Mesendoderm (in vitro differentiated cells): ENCODE measurements around the gene ZFYVE16.
A peak's percentile ranks its signal among the peaks of the same experiment; 100 is the strongest.

ENCODE experiments used
- DNase-seq: peaks from one replicate; pipeline ENCODE4 v3.0.0; 2013
- H2AK5ac ChIP-seq: 2 replicates; pipeline ENCODE4 v1.6.1; 2013; ENCODE audit warnings: low read length, inconsistent platforms
- H2BK120ac ChIP-seq: 2 replicates; pipeline ENCODE4 v1.6.1; 2013; ENCODE audit warnings: low read depth, mild to moderate bottlenecking, low read length, moderate library complexity, mixed read lengths
- H2BK15ac ChIP-seq: replicated peaks from 2 replicates; pipeline ENCODE4 v1.6.1; 2013; ENCODE audit warnings: low read depth, mild to moderate bottlenecking, moderate library complexity
- H2BK5ac ChIP-seq: 2 replicates; pipeline ENCODE4 v1.6.1; 2013; ENCODE audit warnings: low read length, inconsistent platforms
- H3K18ac ChIP-seq: 2 replicates; pipeline ENCODE4 v1.6.1; 2013; ENCODE audit warnings: mild to moderate bottlenecking, low read length, mixed read lengths
- H3K23ac ChIP-seq: one replicate; pipeline ENCODE4 v1.6.1; 2013; ENCODE audit warnings: low read length
- H3K27ac ChIP-seq: 2 replicates; pipeline ENCODE4 v1.5.1; 2013; ENCODE audit warnings: low read depth, mild to moderate bottlenecking, inconsistent platforms, low read length, moderate library complexity
- H3K27me3 ChIP-seq: 2 replicates; pipeline ENCODE4 v1.6.1; 2013; ENCODE audit warnings: low read length, control low read depth, mild to moderate bottlenecking, inconsistent platforms; ENCODE audit not compliant: insufficient read depth, poor library complexity
- H3K36me3 ChIP-seq: 2 replicates; pipeline ENCODE4 v1.6.1; 2013; ENCODE audit warnings: low read length, inconsistent platforms; ENCODE audit not compliant: control insufficient read depth, insufficient read depth
- H3K4ac ChIP-seq: one replicate; pipeline ENCODE4 v1.6.1; 2013; ENCODE audit warnings: low read depth, mild to moderate bottlenecking, low read length, moderate library complexity
- H3K4me1 ChIP-seq: 2 replicates; pipeline ENCODE4 v1.6.1; 2013; ENCODE audit warnings: low read depth, low read length, inconsistent platforms; ENCODE audit not compliant: control insufficient read depth
- H3K4me2 ChIP-seq: 2 replicates; pipeline ENCODE4 v1.6.1; 2013; ENCODE audit warnings: low read length
- H3K4me3 ChIP-seq: 2 replicates; pipeline ENCODE4 v1.5.1; 2013; ENCODE audit warnings: mild to moderate bottlenecking, low read length
- H3K56ac ChIP-seq: one replicate; pipeline ENCODE4 v1.6.1; 2013; ENCODE audit warnings: low read length
- H3K79me1 ChIP-seq: 2 replicates; pipeline ENCODE4 v1.6.1; 2013; ENCODE audit warnings: low read length, inconsistent platforms
- H3K79me2 ChIP-seq: 2 replicates; pipeline ENCODE4 v1.6.1; 2013; ENCODE audit warnings: mild to moderate bottlenecking, low read length; ENCODE audit not compliant: control insufficient read depth, insufficient read depth
- H3K9ac ChIP-seq: 2 replicates; pipeline ENCODE4 v1.6.1; 2013; ENCODE audit warnings: low read length, inconsistent platforms
- H4K5ac ChIP-seq: one replicate; pipeline ENCODE4 v1.6.1; 2013; ENCODE audit warnings: low read length
- H4K8ac ChIP-seq: one replicate; pipeline ENCODE4 v1.6.1; 2013; ENCODE audit warnings: low read depth, mild to moderate bottlenecking, control low read depth, low read length, moderate library complexity
- WGBS: extraction: QIAGEN DNeasy Blood & Tissue Kit; methylation state at CpG from one replicate; pipeline ENCODE4 v1.1.7; 2013; ENCODE audit warnings: low lambda C conversion rate, missing lambda C conversion rate; ENCODE audit not compliant: insufficient coverage; ENCODE audit errors: extremely low coverage; 5-methylcytosine and 5-hydroxymethylcytosine counted together

ZFYVE16 gene

DNA sequence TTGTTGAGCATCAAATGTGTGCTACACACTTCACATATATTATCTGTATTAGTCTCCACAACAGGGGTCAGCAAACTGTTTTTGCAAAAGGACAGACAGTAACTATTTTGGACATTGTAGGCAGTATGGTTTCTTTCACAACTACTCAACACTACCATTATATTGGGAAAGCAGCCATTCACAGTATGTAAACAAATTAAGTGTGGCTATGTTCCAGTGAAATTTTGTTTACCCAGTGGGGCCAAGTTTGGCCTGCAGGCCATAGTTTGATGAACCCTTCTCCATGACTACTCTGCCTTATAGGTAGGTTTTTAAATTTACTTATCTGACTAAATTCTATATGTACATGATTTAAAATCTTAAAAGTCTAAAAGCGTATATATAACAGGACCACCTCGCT, 67.1 kb downstream of the ZFYVE16 start:
- H3K79me2 ChIP-seq = no peaks in the 10 kb centered on the region
- no peak overlapping the region for H3K56ac ChIP-seq
- WGBS = no CpG with 5 or more reads among the region's 2 CpGs
- no peaks in the 10 kb centered on the region for H3K79me1 ChIP-seq
- no peak overlapping the region for H2BK5ac ChIP-seq
- no peak overlapping the region for H3K9ac ChIP-seq
- H2BK15ac ChIP-seq = no peak overlapping the region
- H3K4me3 ChIP-seq = no peak overlapping the region
- no peak overlapping the region for H4K8ac ChIP-seq
- H3K27ac ChIP-seq = no peak overlapping the region
- no peak for DNase-seq
- no peaks in the 10 kb centered on the region for H3K36me3 ChIP-seq
- H3K4me2 ChIP-seq = no peak overlapping the region
- no peak overlapping the region for H3K23ac ChIP-seq
- no peaks in the 10 kb centered on the region for H3K27me3 ChIP-seq
- no peak overlapping the region for H3K4ac ChIP-seq
- H2BK120ac ChIP-seq = no peak overlapping the region
- no peak overlapping the region for H4K5ac ChIP-seq
- no peak overlapping the region for H3K18ac ChIP-seq
- no peak overlapping the region for H2AK5ac ChIP-seq
- H3K4me1 ChIP-seq = no peaks in the 10 kb centered on the region

DNA sequence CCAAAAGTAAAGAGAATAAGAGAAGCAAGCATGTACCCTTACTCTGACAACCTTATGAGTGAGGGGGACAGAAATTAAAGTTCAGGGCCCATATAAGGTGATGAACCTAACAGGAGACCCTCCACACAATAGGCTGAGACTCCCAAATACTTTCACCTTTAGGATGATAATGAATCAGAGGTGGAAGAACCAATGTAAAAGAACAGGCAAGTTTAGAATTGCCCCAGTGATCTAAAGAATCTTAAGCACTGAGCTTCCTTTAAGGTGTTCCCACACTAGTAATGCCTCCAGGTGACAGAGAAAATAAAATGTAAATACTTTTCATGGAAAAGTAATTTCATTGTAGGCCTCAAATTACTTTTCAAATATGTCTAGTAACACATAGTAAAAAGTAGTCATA, 71.8 kb downstream of the ZFYVE16 start:
- Histone ChIP-seq H4K5ac (no peak overlapping the region), H3K56ac (no peak overlapping the region), H2BK15ac (no peak overlapping the region), H4K8ac (no peak overlapping the region), H3K4ac (no peak overlapping the region), H3K27ac (no peak overlapping the region), H3K4me2 (no peak overlapping the region), H3K4me3 (no peak overlapping the region), H2BK5ac (no peak overlapping the region), H3K79me1 (no peaks in the 10 kb centered on the region), H3K9ac (no peak overlapping the region), H3K27me3 (no peaks in the 10 kb centered on the region), H3K79me2 (no peaks in the 10 kb centered on the region), H3K18ac (no peak overlapping the region), H3K36me3 (no peaks in the 10 kb centered on the region), H2BK120ac (no peak overlapping the region), H3K4me1 (no peaks in the 10 kb centered on the region), H2AK5ac (no peak overlapping the region), H3K23ac (no peak overlapping the region)
- DNase-seq = no peak

DNA sequence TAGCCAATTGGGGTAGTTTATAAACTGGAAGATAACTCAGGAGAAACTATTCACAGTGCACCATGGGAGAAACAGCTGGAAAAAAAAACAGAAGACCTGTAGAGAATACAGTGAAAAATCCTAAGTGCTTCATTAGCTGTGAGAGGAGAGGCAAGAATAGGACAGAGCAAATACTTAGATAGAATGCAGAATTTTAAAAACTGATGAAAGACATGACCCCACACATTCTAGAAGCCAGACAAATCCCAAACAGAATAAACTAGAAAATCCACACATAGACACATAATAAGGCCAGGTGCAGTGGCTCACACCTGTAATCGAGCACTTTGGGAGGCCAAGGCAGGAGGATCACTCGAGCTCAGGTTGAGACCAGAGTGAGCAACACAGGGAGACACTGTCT, 72.5 kb downstream of the ZFYVE16 start:
- Histone ChIP-seq H3K4me3 (no peak overlapping the region), H2BK15ac (no peak overlapping the region), H3K79me1 (no peaks in the 10 kb centered on the region), H2BK5ac (no peak overlapping the region), H4K5ac (no peak overlapping the region), H3K56ac (no peak overlapping the region), H3K79me2 (no peaks in the 10 kb centered on the region), H2AK5ac (no peak overlapping the region), H4K8ac (no peak overlapping the region), H2BK120ac (no peak overlapping the region), H3K23ac (no peak overlapping the region), H3K4ac (no peak overlapping the region), H3K36me3 (no peaks in the 10 kb centered on the region), H3K4me1 (no peaks in the 10 kb centered on the region), H3K9ac (no peak overlapping the region), H3K18ac (no peak overlapping the region), H3K27me3 (no peaks in the 10 kb centered on the region), H3K27ac (no peak overlapping the region), H3K4me2 (no peak overlapping the region)
- no peak for DNase-seq
- no CpG with 5 or more reads among the region's 2 CpGs for WGBS

DNA sequence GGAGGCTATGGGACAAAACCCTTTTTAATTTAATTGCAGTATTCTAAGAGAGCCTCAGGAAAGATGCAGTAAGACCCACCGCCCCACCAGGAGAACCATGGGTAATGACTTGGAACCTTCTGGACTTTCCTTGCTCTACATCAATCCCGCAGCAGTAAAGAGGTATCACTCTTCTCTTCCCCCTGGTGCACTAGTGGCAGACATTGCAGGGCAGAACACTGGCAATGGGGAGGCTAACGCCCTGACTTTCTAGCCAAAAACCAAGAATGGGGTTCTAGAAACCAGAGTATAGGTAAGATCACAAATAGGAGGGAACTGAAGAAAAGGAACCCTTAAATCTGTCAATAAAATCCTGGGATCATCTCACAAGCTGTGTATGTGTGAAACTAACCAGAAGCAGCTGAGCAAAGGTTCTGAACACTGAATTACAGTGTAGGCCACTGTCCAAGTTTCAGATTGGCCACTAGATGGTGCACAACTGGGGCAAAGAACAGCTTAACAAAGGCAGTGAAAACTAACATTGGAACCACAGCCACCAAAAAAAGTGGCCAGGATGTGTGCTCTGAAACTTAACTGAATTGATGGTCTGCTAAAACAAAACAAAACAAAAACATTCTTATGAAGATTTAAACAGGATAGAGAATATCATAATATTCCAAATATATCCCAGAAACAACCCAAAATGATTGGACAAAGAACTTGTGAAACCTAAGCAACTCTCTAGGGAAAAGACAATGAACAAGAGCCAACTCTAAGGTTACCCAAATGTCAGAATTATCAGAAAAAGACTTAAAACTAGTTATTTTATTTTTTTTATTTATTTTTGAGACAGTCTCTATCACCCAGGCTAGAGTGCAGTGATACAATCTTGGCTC, 73.4 kb downstream of the ZFYVE16 start:
- Histone ChIP-seq H3K27ac (no peak overlapping the region), H4K8ac (no peak overlapping the region), H2BK5ac (no peak overlapping the region), H3K27me3 (no peaks in the 10 kb centered on the region), H3K79me2 (no peaks in the 10 kb centered on the region), H3K79me1 (no peaks in the 10 kb centered on the region), H3K23ac (no peak overlapping the region), H3K4me3 (no peak overlapping the region), H2BK120ac (no peak overlapping the region), H3K4ac (no peak overlapping the region), H2AK5ac (no peak overlapping the region), H3K36me3 (no peaks in the 10 kb centered on the region), H3K18ac (no peak overlapping the region), H3K4me2 (no peak overlapping the region), H3K9ac (no peak overlapping the region), H3K4me1 (no peaks in the 10 kb centered on the region), H3K56ac (no peak overlapping the region), H2BK15ac (no peak overlapping the region), H4K5ac (peak overlapping the region; percentile 64)
- DNase-seq = peak; percentile 72
- no CpG with 5 or more reads among the region's 3 CpGs for WGBS

DNA sequence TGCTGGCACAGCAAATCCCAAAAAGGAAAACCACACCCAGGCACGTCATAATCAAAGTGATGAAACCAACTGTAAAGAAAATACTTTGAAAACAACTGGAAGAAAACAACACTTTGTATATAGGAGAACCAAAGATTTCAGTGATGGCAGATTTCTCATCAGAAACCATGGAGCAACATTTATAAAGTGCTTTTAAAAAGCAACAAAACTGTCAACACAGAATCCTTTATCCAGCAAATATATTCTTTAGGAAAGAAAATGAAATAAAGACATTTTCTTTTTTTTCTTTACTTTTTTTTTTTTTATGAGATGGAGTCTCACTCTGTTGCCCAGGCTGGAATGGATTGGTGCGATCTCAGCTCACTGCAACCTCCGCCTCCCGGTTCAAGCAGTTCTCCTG, 74.7 kb downstream of the ZFYVE16 start:
- H3K4me3 ChIP-seq = no peak overlapping the region
- no CpG with 5 or more reads among the region's 4 CpGs for WGBS
- no peak overlapping the region for H3K4ac ChIP-seq
- H3K56ac ChIP-seq = no peak overlapping the region
- no peaks in the 10 kb centered on the region for H3K4me1 ChIP-seq
- no peak overlapping the region for H2BK15ac ChIP-seq
- H4K5ac ChIP-seq = no peak overlapping the region
- no peaks in the 10 kb centered on the region for H3K79me1 ChIP-seq
- H3K18ac ChIP-seq = no peak overlapping the region
- no peak overlapping the region for H3K27ac ChIP-seq
- H3K27me3 ChIP-seq = no peaks in the 10 kb centered on the region
- H2AK5ac ChIP-seq = no peak overlapping the region
- H3K79me2 ChIP-seq = no peaks in the 10 kb centered on the region
- no peak overlapping the region for H3K23ac ChIP-seq
- no peak overlapping the region for H3K4me2 ChIP-seq
- H3K9ac ChIP-seq = no peak overlapping the region
- H3K36me3 ChIP-seq = no peaks in the 10 kb centered on the region
- H2BK120ac ChIP-seq = no peak overlapping the region
- no peak for DNase-seq
- no peak overlapping the region for H2BK5ac ChIP-seq
- no peak overlapping the region for H4K8ac ChIP-seq
